GM12878 (cell line): ENCODE data around the gene KIZ. TPM values are rescaled to one million over a fixed set of nuclear protein-coding genes. Genes with fewer than 3 reads are reported as not detected.

Experiments used
- ATAC-seq: fragments of 200-7000 bp; cut with Tn5 transposase; 3 replicates; pipeline ENCODE4 v1.9.1; 2020; ENCODE audit warnings: mild to moderate bottlenecking, moderate library complexity
- BruUV-seq: library from RNA; stranded (reverse); fragments of 400-500 nt; replicated peaks from 2 replicates; lab custom pipeline; 2021; lab: Mats Ljungman, UMichigan
- CTCF ChIA-PET: fragments of 300-600 bp; sonication (Branson Sonifier 250); formaldehyde crosslinking; extraction: SDS; loops from one replicate; lab custom pipeline; 2021; ENCODE audit warnings: inconsistent platforms; lab: Yijun Ruan, JAX
- POLR2A ChIA-PET: fragments of 350-600 bp; formaldehyde crosslinking; extraction: SDS; loops from one replicate; lab custom pipeline; 2021; ENCODE audit warnings: inconsistent platforms; lab: Charles Lee
- RAD21 ChIA-PET: fragments of 300-600 bp; sonication (Branson Sonifier 250); formaldehyde crosslinking; loops from one replicate; lab custom pipeline; 2023; ENCODE audit warnings: antibody characterized with exemption; ENCODE audit not compliant: unreplicated experiment; lab: Charles Lee
- SMC1A ChIA-PET: fragments of 300-600 bp; sonication (Branson Sonifier 250); formaldehyde crosslinking; loops from one replicate; lab custom pipeline; 2023; ENCODE audit not compliant: unreplicated experiment, uncharacterized antibody; lab: Charles Lee
- DNase-seq: peaks from one replicate; pipeline ENCODE4 v3.0.0-alpha.2; 2011; ENCODE audit warnings: low read depth, low spot score
- FAIRE-seq: peaks from 3 replicates; lab custom pipeline; 2011; peaks lifted over from hg19 to GRCh38; lab: Jason Lieb, UNC
- H2AFZ ChIP-seq: 2 replicates; pipeline ENCODE4 v1.6.0; 2011; ENCODE audit warnings: low read depth, low read length, control low read depth; ENCODE audit not compliant: control insufficient read depth
- H3K27ac ChIP-seq: 2 replicates; pipeline ENCODE4 v1.5.1; 2011; ENCODE audit warnings: control low read depth; ENCODE audit not compliant: control insufficient read depth, insufficient read depth
- H3K27me3 ChIP-seq, 2 experiments: replicated peaks in 1 of 2; 2 replicates each; pipeline versions ENCODE4 v1.6.0 to v1.6.1; 2011; ENCODE audit warnings: low read length in 1 of 2; ENCODE audit not compliant: control insufficient read depth in 2 of 2, insufficient read depth in 2 of 2
- H3K36me3 ChIP-seq, 2 experiments: 2 replicates each; pipeline ENCODE4 v1.5.1; 2011; ENCODE audit warnings: low read length in 1 of 2; ENCODE audit not compliant: control insufficient read depth in 2 of 2, insufficient read depth in 2 of 2
- H3K4me1 ChIP-seq: 2 replicates; pipeline ENCODE4 v1.6.1; 2011; ENCODE audit warnings: mild to moderate bottlenecking, low read length, moderate library complexity, mixed read lengths; ENCODE audit not compliant: control insufficient read depth, insufficient read depth
- H3K4me2 ChIP-seq: 2 replicates; pipeline ENCODE4 v1.6.0; 2011; ENCODE audit warnings: control low read depth; ENCODE audit not compliant: control insufficient read depth, insufficient read depth
- H3K4me3 ChIP-seq: fragments of 200-600 bp; sonication (generic); 2 replicates; pipeline ENCODE4 v1.5.1; 2016
- H3K79me2 ChIP-seq: 2 replicates; pipeline ENCODE4 v1.6.0; 2011; ENCODE audit warnings: low read length; ENCODE audit not compliant: control insufficient read depth, insufficient read depth
- H3K9ac ChIP-seq: 2 replicates; pipeline ENCODE4 v1.8.0; 2011; ENCODE audit warnings: low read length, control low read depth, mixed read lengths; ENCODE audit not compliant: control insufficient read depth, insufficient read depth
- H3K9me3 ChIP-seq: replicated peaks from 3 replicates; pipeline ENCODE4 v1.5.1; 2011; ENCODE audit warnings: mild to moderate bottlenecking, low read length; ENCODE audit not compliant: control insufficient read depth, insufficient read depth
- H4K20me1 ChIP-seq: 2 replicates; pipeline ENCODE4 v1.6.0; 2011; ENCODE audit not compliant: control insufficient read depth, insufficient read depth
- BCL11A ChIP-seq: IDR thresholded peaks from 2 replicates; pipeline ENCODE4 v1.6.1; 2011; ENCODE audit warnings: low read depth, low read length
- CEBPB ChIP-seq, 2 experiments: fragments of 150-350 bp in 1 of 2; IDR thresholded peaks; 2 replicates each; pipeline ENCODE4 v1.6.1; 2012 to 2014; ENCODE audit warnings: low read depth in 2 of 2, low read length in 2 of 2, borderline replicate concordance in 1 of 2, inconsistent platforms in 1 of 2
- CREM ChIP-seq: IDR thresholded peaks from 2 replicates; pipeline ENCODE4 v1.6.1; 2014; ENCODE audit warnings: antibody characterized with exemption, low read depth
- ETV6 ChIP-seq, 2 experiments: fragments of 450-650 bp in 1 of 2; IDR thresholded peaks in 1 of 2; conservative IDR thresholded peaks in 1 of 2; 2 replicates each; pipeline ENCODE4 v1.6.1; 2014; ENCODE audit warnings: antibody characterized with exemption in 1 of 2, borderline replicate concordance in 1 of 2, low read depth in 1 of 2, mild to moderate bottlenecking in 1 of 2, moderate library complexity in 1 of 2
- HDAC2 ChIP-seq: fragments of 200-600 bp; sonication (generic); IDR thresholded peaks from 2 replicates; pipeline ENCODE4 v1.6.1; 2017
- NFYA ChIP-seq: IDR thresholded peaks from 2 replicates; pipeline ENCODE4 v1.6.1; 2011; ENCODE audit warnings: low read depth, mild to moderate bottlenecking, low read length, improper control_type of control experiment, borderline replicate concordance
- NR2F1 ChIP-seq: fragments of 450-650 bp; conservative IDR thresholded peaks from 2 replicates; pipeline ENCODE4 v1.6.1; 2017; ENCODE audit warnings: mild to moderate bottlenecking
- POLR2AphosphoS2 ChIP-seq: IDR thresholded peaks from 2 replicates; pipeline ENCODE4 v1.6.1; 2011; ENCODE audit warnings: low read depth, mild to moderate bottlenecking, low read length, improper control_type of control experiment, moderate library complexity
- PRDM15 ChIP-seq: fragments of 450-650 bp; formaldehyde crosslinking; IDR thresholded peaks from 2 replicates; pipeline ENCODE4 v1.4.0; 2020; ENCODE audit warnings: mild to moderate bottlenecking, moderate library complexity
- RELA ChIP-seq: fragments of 450-650 bp; IDR thresholded peaks from 2 replicates; pipeline ENCODE4 v1.8.0; 2014; ENCODE audit warnings: borderline replicate concordance; ENCODE audit not compliant: partially characterized antibody
- RFX5 ChIP-seq: IDR thresholded peaks from 2 replicates; pipeline ENCODE4 v1.6.1; 2011; ENCODE audit warnings: low read depth, low read length, improper control_type of control experiment
- STAT3 ChIP-seq: IDR thresholded peaks from 2 replicates; pipeline ENCODE4 v1.6.1; 2011; ENCODE audit warnings: low read depth, low read length, improper control_type of control experiment
- TAF1 ChIP-seq: IDR thresholded peaks from 2 replicates; pipeline ENCODE4 v1.6.1; 2011; ENCODE audit warnings: mild to moderate bottlenecking, low read depth, low read length, borderline replicate concordance
- ZNF274 ChIP-seq: IDR thresholded peaks from one replicate; pipeline ENCODE4 v1.8.0; 2011; ENCODE audit not compliant: insufficient read length, insufficient read depth
- WGBS: methylation state at CpG from one replicate; pipeline ENCODE4 v1.1.6; 2016; ENCODE audit warnings: low lambda C conversion rate; ENCODE audit not compliant: insufficient replicate concordance, insufficient coverage; ENCODE audit errors: missing lambda C conversion rate; 5-methylcytosine and 5-hydroxymethylcytosine counted together
- in situ Hi-C: fragments of 300-500 bp; cut with MboI; formaldehyde crosslinking; loops from 9 replicates; pipeline ENCODE4 v1.14.3; 2018; ENCODE audit warnings: mixed read lengths
- intact Hi-C: fragments of 100-400 bp; cut with micrococcal nuclease; formaldehyde crosslinking; loops from one replicate; pipeline ENCODE4 v1.14.2; 2022; ENCODE audit not compliant: unreplicated experiment
- polyA plus RNA-seq, 11 experiments: library from polyadenylated mRNA; depleted of rRNA in 4 of 11; unstranded in 6 of 11; stranded (reverse) in 5 of 11; fragments of >200 nt; fragmentation: Nextera tagmentation in 4 of 11; fragmentation: Illumina TruSeq in 1 of 11; extraction: Ambion mirVana in 4 of 11; extraction: Trizol in 1 of 11; gene quantifications; 1 replicate in 1 of 11; 2 replicates in 10 of 11; pipeline versions ENCODE4 v1.2.1 to v1.2.3, GENCODE V29; 2011 to 2016; ENCODE audit warnings: inconsistent platforms in 2 of 11, missing spikeins in 2 of 11, low read depth in 1 of 11
- total RNA-seq, 4 experiments: library from RNA; depleted of rRNA in 3 of 4; stranded (reverse); fragments of >200 nt in 3 of 4; fragmentation: Illumina TruSeq in 1 of 4; extraction: Trizol in 1 of 4; gene quantifications; 2 replicates each; pipeline versions ENCODE4 v1.2.1 to v1.2.3, GENCODE V29; 2013 to 2021

The KIZ gene
- total and polyA plus RNA-seq, 10 of the 15 experiments (the other 5 are each of a cell fraction or from before 2014, with no cell fraction given) = 2.7 to 11.0 (median 7.3) TPM

DNA sequence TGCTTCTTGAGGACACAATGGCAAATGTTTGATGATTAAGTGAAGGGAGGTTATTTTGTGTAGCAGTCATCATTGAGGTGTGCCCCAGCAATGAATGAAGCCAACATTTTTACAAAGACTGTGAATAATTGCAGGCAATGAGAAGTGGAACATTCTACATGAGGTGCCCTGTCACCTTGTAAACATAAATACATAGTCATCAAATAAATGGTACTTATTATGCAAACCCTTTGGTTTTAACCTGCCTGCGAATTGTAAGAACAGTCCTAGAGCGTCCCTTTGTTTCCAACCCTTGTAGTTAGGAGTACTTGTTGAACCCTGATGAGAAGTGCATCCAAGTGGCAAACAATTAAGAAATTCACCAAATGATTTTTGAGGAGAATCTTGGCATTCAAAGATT is 7.1 kb upstream of the KIZ start:
- TF ChIP-seq BCL11A = no peak
- no peak for TF ChIP-seq RELA
- no peak for TF ChIP-seq POLR2AphosphoS2
- TF ChIP-seq ETV6 (conservative IDR thresholded peaks at IDR 0.05 in 1 of 2, IDR thresholded peaks at IDR 0.05 in 1 of 2; ENCODE audit: borderline replicate concordance in 1 of 2, low read depth in 1 of 2) = no peak
- TF ChIP-seq STAT3 = no peak
- TF ChIP-seq NFYA = no peak
- no peak for TF ChIP-seq RFX5
- TF ChIP-seq CREM = no peak
- no peak for TF ChIP-seq TAF1
- no peak for TF ChIP-seq CEBPB (IDR thresholded peaks at IDR 0.05; ENCODE audit: borderline replicate concordance in 1 of 2, low read depth in 2 of 2, low read length in 2 of 2)
- no peak for TF ChIP-seq PRDM15 (CRISPR knock-in tag)
- no peak for TF ChIP-seq ZNF274
- no peak for TF ChIP-seq NR2F1
- no peak for TF ChIP-seq HDAC2
- H3K27me3 ChIP-seq = no peaks in the 10 kb centered on the region; a peak in 1 of 4 replicates
- SMC1A ChIA-PET = no interaction called here
- H3K4me1 ChIP-seq = no peaks in the 10 kb centered on the region
- intact Hi-C loops = no loop called here
- POLR2A ChIA-PET = no interaction called here
- ATAC-seq = no peak
- no peak overlapping the region for H3K4me3 ChIP-seq
- no peak for FAIRE-seq
- no peaks in the 10 kb centered on the region for H3K36me3 ChIP-seq
- WGBS = 74% methylated on average over 2 of the region's 2 CpGs
- CTCF ChIA-PET = interaction anchor here (0.6 kb wide), 1 partner anchor 48 kb away, joined by 3 read pairs; no protein-coding TSS in a partner anchor
- no peaks in the 10 kb centered on the region for H4K20me1 ChIP-seq
- no TSS peak for BruUV-seq
- H3K9ac ChIP-seq = no peak overlapping the region
- in situ Hi-C loops = no loop called here
- no peaks in the 10 kb centered on the region for H3K9me3 ChIP-seq
- no peak overlapping the region for H3K27ac ChIP-seq
- DNase-seq = no peak
- RAD21 ChIA-PET = no interaction called here
- H3K79me2 ChIP-seq = no peaks in the 10 kb centered on the region
- H2AFZ ChIP-seq = no peak overlapping the region
- no peak overlapping the region for H3K4me2 ChIP-seq
